ENCODE measurements around the gene NUP93.

The NUP93 gene

DNA sequence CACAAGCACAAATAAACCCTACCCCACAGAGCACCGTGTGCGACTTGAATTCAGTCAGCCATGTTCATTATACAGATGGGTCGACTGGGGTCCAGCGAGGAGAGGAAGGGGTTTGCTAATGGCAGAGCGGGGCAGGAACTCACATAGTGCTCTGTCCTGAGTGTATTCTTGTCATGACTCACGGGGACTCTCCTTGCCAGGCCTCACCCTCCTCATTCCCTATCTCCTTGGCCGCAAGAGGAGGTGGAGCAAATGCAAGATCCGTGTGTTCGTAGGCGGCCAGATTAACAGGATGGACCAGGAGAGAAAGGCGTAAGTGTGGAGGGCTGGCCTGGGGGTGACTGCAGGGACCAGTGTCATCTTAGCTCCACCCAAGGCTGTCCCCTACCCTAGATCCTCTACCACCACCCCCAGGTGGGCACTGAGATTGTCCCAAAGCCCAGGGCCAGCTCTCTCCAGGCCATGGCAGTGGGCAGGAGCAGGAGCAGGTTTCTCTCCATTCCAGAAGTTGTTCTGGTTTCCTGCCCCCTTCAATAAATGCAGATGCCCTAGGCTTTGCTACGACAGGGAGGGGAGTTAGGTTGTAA, 164.5 kb downstream of the NUP93 start:
- DNase-seq (ENCODE audit: low spot score) = no peak

DNA sequence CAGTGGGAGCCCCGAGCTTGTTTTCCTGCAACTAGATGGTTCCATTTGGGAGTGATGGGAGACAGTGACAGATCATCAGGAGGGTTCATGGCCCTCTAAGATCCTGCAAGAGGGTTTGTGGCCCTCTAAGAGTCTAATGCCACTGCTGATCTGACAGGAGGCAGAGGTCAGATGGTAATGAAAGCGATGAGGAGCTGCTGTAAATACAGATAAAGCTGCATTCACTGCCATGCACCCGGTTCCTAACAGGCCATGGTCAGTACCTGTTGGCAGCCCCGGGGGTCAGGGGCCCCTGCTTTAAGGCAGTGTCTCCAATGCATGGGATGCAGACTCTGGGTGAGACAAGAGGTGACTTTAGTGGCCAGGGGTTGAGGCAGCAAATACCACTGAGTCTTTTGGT, 165.9 kb downstream of the NUP93 start:
- DNase-seq (ENCODE audit: low spot score) = no peak

DNA sequence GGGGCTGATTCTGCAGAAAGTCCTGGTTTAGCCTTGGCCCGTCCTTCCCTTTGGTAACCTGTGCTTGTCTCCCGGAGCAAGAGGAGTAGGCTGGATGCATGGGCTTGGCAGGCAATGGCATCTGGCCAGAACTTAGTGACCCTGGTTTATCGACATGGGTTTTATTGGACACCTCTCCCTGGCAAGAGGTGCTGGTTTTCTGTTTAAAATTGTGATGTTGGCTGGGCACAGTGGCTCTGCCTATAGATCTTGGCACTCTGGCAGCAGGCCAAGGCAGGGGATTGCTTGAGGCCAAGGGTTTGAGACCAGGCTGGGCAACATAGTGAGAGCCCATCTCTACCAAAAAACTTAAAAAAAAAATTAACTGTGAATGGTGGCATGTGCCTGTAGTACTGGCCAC, 166.3 kb downstream of the NUP93 start:
- DNase-seq (ENCODE audit: low spot score) = no peak

DNA sequence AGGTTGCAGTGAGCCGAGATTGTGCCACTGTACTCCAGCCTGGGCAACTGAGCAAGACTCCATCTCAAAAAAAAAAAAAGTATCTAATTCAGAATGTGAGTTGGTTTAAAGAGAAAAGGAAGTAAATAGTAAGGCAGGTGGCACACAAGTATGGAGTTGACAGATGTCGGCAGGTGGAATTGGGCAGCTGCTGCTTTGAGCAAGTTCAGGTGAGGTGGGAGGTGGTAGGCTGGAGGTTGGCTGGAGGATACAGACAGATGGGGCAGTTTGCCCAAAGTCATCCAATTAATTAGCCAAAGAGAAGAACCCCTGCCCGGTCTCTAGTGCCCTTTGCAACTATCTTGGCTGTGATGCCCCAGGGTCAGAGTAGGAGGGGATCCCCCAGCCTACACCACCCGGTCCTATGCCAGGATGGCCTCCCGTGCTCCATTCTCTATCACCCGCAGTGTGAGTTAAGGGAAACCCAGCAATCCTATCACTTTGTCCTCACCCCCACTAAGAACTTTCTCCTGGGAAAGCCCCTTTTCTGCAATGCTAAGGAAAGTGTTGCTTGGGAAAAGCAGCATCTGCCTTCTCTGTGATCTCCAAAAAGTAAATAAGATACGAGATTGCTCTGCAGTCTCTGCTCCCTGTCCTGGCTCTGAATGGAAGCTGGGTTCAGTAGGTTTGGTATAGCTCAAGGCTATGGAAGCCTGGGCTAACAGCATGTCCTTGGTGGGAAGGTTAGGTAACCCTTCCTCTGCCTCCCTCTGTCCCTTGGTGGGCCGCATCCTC, 167.3 kb downstream of the NUP93 start:
- DNase-seq (ENCODE audit: low spot score) = no peak

DNA sequence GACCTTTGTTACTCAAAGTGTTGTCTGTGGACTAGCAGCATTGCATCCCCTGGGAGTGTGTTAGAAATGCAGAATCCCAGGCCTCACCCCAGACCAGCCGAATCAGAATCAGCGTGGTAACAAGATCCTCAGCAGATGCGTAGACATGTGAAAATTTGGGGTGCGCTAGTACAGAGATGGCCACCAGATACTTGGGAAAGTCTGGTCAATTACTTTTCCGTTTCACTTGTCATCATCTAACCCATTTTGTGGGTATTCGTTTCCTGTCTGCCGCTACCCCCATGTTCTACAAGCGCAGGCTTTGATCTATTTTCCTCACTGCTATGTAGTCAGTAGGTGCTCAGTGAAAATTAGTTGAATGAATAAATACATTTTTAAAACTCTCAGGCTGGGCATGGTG, 168.9 kb downstream of the NUP93 start:
- DNase-seq (ENCODE audit: low spot score) = no peak

Measured in pons (tissue), 1 donor.